A673 (cell line): Measurements from ENCODE around the gene ACTL7B.

Experiments
- EZH2 ChIP-seq: fragments of 200-600 bp; sonication (generic); IDR thresholded peaks from 2 replicates; pipeline ENCODE4 v1.6.1; 2017; ENCODE audit warnings: borderline replicate concordance, low read depth, mild to moderate bottlenecking, mixed read lengths, antibody characterized with exemption, low read length; ENCODE audit not compliant: poor library complexity, severe bottlenecking
- TF ChIP-seq, protein P1 (sequence below): fragments of 300-800, 200-600 bp; sonication (generic); conservative IDR thresholded peaks from 2 replicates; pipeline ENCODE4 v1.5.1; 2017; ENCODE audit warnings: low read depth, mild to moderate bottlenecking, antibody characterized with exemption, low read length, moderate library complexity, mixed read lengths

DNA sequence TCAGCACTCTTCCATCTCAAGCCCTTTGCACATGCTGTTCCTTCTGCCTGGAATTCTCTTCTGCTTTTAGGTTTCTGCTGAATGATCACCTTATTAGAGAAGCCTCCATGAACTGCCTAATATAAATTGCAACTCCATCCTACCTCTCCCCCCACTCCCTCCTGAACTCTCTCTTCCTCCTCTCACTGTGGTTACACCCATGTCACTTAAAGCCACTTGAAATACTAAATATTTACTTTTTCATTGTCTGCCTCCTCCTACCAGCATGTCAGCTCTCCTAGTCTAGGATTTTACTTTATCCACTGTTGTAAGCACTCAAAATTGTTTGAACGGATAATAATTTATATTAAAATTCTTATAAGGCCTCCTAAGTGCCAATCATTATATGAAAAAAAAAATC, 43.8 kb downstream of the ACTL7B start:
- TF ChIP-seq, protein P1, sequence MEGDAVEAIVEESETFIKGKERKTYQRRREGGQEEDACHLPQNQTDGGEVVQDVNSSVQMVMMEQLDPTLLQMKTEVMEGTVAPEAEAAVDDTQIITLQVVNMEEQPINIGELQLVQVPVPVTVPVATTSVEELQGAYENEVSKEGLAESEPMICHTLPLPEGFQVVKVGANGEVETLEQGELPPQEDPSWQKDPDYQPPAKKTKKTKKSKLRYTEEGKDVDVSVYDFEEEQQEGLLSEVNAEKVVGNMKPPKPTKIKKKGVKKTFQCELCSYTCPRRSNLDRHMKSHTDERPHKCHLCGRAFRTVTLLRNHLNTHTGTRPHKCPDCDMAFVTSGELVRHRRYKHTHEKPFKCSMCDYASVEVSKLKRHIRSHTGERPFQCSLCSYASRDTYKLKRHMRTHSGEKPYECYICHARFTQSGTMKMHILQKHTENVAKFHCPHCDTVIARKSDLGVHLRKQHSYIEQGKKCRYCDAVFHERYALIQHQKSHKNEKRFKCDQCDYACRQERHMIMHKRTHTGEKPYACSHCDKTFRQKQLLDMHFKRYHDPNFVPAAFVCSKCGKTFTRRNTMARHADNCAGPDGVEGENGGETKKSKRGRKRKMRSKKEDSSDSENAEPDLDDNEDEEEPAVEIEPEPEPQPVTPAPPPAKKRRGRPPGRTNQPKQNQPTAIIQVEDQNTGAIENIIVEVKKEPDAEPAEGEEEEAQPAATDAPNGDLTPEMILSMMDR = no peak
- TF ChIP-seq EZH2 = no peak
